ENCODE data around the gene SPOP.
"Not testable (repeated sequence)": the region's sequence is repeated elsewhere in the genome, so short reads cannot be mapped to it uniquely, and the experiment has no call there.

The SPOP gene

DNA sequence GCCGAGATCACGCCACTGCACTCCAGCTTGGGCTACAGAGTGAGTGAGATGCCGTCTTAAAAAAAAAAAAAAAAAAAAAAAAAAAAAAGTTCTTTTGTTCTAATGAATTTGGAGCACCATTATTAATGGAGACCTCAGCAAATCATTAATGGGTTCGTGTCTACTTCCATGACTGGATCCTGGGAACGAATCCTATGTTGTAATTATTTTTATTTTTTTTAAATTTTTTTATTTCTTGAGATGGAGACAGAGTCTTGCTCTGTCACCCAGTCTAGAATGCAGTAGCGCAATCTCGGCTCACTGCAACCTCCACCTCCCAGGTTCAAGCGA is 30.7 kb downstream of the SPOP start:
- no peak for DNase-seq (ENCODE audit: low read depth)

DNA sequence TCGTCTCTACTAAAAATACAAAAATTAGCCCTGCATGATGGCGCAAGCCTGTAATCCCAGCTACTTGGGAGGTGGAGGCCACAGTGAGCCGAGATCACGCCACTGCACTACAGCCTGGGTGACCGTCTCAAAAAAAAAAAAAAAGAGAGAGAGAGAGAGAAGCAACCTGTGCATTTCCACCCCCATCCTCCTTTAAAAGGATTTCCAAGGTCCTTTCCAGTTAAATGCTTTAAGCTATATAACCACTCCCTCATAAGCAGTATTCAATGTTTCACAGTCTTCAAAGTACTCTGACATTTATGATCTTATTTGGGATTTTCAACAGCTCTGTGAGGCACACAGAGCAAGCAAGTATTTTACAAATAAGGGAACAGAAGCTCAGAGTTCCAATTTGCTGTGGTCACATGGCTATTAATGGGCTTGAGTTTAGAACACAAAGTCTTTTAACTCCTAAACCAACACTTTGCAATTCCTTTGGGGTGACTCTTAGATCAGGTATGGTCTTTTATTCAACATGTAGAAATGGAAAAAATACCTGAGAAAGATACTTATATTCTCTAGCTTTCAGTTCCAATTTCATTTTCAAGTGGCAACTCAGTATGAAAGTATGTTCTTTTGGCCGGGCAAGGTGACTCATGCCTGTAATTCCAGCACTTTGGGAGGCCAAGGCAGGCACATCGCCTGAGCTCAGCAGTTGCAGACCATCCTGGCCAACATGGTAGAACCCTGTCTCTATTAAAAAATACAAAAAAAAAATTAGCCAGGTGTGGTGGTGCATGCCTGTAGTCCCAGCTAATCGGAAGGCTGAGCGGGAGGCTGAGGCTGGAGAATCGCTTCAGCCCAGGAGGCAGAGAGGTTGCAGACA is 31.3 kb downstream of the SPOP start:
- DNase-seq (ENCODE audit: low read depth) = peak; percentile 3

DNA sequence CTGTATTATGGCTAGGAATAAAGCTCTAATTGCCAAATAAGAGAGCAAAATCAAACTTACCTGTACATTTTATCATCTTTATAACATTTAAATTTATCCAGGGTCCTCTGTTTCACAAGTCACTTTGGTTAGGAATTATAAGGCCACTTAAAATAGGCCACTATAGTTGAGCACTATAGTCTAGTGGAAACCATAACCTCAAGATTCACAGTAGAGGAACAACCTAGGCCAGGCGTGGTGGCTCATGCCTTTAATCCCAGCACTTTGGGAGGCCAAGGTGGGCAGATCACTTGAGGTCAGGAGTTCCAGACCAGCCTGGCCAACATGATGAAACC is 31.9 kb downstream of the SPOP start:
- not testable (repeated sequence) for DNase-seq (ENCODE audit: low read depth)

DNA sequence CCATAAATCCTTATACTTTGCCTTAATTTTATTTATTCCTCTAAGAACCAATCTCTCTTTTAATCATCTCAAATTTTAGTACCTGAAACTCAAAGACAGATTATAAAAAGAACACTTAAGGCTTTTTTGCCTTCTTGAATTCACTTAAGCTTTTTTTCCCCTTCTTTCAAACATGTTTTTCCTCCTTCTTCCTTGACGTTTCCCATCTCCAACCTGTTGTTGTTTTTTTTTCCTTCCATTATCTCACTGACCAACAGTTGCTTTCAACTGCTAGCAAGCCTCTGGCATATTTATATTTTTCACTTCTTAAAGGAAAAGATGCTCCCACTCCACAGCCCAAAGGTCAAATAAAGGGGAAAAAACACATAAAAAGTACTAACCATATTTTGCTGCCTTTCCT is 32.2 kb downstream of the SPOP start:
- DNase-seq (ENCODE audit: low read depth) = no peak

DNA sequence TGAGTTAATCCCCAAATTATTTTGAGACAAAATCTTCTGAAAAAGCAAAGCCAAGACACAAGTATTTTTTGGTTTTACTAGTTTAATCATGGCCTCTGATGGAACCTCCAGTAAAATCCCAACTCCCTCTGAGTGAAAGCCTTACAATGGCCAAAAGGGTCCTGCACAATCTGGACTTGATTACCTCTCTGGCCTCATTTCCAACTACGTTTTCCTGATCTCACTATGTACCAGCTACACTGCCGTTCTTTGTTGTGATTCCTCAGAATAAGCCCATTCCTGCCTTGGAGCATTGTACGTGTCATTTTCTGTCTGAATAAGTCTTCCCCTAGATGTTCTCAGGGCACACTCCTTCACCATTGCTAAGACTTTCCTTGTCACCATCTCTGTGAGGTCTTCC is 37.3 kb downstream of the SPOP start:
- no peak for DNase-seq (ENCODE audit: low read depth)

DNA sequence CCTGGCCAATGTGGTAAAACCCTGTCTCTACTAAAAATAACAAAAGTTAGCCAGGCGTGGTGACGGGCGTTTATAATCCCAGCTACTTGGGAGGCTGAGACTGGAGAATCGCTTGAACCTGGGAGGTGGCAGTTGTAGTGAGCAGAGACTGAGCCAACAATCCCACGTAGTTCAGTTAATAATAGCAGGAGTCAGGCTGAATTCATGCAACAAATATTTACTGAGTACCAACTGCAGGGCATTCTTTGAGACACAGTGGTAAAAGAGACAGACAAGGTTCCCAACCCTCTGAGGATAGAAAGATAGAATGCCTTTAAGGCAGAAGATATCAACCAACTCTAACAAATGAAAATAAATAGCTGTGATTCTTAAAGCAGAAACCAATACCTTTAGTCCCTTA is 39.1 kb downstream of the SPOP start:
- no peak for DNase-seq (ENCODE audit: low read depth)

DNA sequence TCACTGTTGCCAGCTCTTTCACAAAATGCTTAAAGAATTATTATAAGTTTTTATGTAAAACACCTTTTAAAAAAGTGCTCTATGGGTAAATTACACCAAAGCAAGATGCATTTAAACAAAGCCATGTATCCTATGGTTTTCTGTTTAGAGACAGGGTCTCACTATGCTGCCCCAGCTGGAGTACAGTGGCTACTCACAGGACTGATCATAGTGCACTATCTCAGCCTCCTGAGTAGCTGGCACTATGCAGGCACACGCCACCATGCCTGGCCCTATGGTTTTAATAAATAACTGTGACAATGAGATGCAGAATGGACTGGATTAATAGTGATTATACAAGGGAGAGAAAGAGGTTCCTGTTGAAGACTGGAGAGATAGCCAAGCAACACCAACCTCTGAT is 40.2 kb downstream of the SPOP start:
- no peak for DNase-seq (ENCODE audit: low read depth)

DNA sequence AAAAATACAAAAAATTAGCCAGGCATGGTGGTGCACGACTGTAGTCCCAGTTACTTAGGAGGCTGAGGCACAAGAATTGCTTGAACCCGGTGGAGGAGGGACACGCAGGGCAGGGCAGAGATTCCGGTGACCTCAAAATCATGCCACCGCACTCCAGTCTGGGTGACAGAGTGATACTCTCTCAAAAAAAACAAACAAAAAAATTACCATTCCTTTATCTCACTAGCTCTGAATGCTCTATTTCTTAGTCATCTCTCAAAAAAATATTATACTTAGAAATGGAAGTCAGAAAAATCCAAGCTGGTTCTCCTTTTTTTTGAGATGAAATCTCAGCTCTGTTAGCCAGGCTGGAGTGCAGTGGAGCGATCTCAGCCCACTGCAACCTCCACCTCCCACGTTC is 40.8 kb downstream of the SPOP start:
- no peak for DNase-seq (ENCODE audit: low read depth)

DNA sequence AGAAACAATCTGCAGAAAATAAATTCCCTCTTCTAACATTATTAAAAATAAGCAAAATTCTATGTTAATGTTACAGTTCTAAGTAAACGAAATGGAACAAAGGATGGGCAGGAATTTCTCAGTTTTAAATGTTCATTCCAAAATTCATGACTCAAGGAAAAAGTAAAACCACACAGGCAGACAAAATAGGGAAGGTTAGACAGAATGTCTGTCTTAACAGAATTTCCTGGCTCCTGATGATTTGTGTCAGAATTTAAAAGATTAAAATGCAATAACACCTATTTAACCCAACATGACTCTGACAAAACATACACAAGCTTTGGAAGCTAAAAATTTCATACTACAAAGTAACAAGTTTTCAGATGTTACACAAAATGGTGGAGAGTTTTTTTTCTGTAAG is 42.8 kb downstream of the SPOP start:
- DNase-seq (ENCODE audit: low read depth) = no peak

DNA sequence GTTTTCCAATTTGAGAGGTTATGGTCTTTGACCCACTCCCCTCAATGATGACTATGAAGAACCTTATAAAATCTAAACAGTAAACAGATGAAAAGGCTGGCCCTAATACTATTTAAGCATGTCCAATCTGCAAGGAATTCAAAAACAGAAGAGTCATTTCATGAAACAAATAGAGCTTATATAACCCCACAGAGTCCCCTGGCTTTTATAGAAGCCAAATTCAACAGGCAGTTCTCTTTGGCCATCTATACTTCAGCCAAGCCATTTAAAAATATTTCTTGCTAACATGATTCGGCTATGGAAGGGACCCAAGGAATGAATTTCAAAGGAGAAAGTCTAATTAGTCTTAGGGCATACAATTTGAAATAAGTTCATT is 43.4 kb downstream of the SPOP start:
- no peak for DNase-seq (ENCODE audit: low read depth)

DNA sequence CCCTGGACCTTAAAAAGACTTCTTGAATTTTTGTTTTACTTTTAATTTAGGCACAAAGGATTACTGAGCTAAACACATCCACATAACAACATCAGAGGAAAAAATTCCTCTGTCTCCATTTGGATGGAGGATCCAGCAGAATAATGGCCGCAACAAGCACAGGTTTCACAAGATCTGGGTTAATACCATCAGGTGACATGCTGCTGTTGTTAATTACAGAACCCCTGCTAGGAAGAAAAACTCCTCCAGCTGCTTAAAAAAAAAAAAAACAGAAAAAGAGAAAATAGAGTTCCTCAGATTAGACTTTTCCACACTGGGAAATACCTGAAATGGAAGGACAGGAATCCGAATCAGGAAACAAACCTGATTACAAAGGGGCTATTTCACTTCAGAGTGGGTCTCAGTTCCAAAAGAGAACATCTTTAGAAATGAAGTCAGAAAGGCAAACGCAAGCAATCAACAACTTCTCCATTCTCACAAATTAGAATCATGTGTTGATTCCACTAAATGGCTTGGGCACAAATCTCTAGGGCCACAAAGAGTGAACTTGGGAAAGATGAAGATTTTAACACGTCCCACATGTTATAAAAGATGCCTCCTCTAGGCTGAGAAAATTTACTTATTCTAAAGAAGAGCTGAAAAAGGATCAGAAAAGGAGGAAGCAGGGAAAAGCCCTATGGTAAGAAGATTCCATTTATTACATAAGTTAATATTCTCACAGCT is 44.0 kb downstream of the SPOP start:
- no peak for DNase-seq (ENCODE audit: low read depth)

DNA sequence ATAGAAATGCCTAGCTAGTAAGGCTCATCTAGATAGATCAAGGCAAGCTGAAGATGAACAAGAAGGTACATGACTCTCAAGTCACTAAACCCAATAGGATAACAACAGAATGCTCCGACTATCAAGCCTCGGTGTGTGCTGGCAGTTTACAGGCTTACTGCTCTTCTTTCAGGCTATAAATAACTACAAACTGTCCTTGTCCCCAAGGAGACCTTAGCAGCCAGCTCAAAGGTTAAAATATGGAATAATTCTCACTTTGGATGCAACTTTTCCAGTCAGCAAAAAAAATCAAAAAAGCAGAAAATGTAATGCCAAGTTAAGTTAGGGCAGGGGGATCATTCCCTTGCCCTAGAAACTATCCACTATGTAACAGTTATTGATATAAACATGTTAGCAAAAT is 44.6 kb downstream of the SPOP start:
- no peak for DNase-seq (ENCODE audit: low read depth)

DNA sequence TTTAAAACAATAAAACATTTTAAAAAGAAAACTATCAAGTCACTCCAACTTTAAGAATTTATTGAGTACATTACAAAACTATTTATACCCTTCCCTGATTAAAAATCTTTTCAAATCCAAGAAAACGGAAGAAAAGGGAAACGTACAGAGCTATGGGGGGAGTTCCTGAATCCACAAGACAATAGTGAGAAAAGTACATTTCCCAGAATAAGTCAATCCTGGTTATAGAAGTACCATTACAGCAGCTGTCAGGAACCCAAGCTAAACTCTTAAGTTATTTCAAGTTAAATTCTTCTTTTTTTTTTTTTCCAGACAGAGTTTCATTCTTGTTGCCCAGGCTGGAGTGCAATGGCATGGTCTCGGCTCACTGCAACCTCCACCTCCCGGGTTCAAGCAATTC is 45.7 kb downstream of the SPOP start:
- DNase-seq (ENCODE audit: low read depth) = no peak

DNA sequence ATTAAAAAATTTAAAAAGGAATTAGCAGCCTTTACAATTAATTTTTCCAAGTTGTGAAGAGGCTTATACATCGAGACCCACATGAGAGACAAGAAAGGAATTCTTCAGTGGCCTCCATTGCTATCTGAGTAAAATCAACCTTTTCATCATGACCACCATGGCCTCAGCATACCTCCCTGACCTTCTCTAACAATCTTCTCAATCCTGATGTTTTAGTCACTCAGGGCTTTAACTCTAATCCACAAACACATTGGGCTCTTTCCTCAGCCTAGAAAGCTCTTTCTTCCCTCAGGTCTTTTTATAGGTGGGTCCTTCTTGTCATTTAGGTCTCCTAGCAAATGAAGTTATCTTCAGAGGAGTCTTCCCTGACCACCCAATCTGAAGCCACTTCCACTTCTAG is 46.4 kb downstream of the SPOP start:
- DNase-seq (ENCODE audit: low read depth) = no peak

DNA sequence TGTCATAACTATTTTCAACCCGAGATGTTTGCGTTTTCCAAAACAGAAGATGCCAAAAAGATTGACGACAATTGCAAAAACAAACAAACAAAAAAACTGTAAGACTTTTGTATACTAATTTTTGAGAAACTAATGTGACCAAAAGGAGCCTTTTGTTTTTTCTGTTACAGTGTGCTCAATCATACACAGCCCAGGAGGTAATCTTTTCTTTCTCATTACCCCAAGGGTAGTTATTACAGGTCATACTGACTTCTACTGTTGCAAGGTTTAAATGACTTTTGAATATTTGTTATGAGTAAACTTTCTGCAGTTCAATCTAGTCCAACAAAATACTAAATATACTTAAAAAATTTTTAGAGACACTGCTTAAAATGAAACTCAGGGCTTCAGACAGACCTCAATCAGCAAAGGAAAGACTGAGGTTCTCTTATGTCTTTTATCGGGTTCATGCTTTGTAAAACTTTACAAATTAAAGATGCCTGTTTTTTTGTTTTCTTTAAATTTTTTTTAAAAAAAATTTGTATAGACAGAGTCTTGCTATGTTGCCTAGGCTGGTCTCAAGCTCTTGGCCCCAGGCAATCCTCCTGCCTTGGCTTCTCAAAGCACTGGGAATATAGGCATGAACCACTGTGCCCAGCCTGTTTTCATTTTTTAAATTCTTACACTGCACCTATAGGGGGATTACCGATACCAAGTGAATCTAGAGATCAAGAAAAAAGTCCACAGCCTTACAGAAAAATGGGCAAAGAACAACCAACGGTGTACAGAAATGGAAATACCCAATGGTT is 47.6 kb downstream of the SPOP start:
- no peak for DNase-seq (ENCODE audit: low read depth)

DNA sequence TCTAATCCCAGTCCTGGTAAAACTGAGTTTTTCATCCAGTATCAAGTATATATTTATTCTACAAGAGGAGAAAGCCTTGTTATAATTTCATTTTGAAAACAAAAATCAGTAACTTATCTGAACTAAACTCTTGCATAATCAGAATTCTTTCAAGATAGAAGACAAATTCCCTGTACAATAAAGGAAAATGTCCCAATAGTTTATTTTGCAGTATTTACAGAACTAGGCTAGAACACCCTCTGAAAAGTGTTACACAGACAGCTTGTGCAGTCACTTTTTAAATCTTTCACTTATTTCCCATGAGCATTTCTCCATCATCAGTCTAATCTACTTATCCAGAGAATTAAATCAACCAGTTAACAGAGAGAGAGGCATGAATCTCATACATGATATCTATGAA is 48.5 kb downstream of the SPOP start:
- DNase-seq (ENCODE audit: low read depth) = no peak

DNA sequence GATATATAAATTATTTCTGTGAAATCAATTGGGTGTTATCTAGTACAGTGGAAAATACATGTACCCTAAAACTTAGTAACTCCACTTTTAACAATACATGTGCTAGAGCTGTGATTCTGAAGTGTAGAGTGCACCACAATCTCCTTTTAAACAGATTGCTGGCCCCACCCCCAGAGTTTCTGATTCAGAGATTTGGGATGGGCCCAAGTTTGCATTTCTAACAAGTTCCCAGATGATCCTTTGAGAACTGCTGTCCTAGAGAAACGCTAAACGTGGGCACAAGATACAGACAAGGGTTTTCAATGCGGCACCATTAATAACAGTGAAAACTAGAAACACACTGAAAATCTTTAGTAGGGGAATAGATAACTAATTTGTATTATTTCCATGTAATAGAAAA is 53.0 kb downstream of the SPOP start:
- DNase-seq (ENCODE audit: low read depth) = no peak

DNA sequence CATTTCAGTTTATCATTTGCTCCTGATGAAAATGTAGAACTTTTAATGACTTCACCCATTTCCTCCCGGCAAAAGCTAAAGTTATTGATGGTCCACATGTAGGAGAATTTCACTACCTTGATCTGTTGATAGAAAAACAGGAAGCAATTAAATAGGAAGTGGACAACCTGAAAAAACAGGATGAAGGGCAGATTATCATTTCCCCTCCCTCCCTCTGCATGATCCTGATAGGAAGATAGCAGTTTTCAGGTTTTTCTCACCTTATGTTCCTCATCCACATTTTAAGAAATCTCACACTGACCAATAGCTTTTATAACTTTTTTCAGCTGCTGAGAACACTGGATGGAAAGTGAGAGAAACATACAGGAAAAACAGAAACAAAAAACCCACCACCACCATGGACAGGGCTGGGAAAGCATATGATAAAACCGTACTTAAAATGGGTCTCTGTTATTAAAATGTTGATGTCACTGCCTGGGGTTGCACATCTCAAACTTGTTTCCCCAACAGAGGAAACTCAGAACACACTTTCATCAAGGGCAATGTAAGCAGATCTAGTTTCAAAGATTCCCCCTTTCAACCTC is 55.9 kb downstream of the SPOP start:
- DNase-seq (ENCODE audit: low read depth) = no peak

DNA sequence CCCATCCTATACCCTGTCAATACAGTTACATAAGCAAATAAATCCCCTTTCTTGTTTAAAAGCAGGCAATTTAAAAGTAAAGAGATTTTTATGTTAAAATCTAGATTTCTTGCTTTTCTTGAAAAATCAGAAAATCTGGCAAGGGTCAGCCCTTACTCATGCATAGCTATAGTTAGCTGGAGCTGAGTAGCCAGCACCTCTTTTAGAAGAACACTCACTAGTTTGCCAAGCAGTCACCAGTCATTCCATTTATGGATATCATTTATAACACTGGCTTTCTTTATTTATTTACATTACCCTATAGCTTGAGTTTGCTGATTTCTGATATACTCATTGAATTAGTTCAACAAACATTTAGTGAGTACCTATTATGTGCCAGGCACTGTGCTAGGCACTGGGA is 56.5 kb downstream of the SPOP start:
- DNase-seq (ENCODE audit: low read depth) = no peak

DNA sequence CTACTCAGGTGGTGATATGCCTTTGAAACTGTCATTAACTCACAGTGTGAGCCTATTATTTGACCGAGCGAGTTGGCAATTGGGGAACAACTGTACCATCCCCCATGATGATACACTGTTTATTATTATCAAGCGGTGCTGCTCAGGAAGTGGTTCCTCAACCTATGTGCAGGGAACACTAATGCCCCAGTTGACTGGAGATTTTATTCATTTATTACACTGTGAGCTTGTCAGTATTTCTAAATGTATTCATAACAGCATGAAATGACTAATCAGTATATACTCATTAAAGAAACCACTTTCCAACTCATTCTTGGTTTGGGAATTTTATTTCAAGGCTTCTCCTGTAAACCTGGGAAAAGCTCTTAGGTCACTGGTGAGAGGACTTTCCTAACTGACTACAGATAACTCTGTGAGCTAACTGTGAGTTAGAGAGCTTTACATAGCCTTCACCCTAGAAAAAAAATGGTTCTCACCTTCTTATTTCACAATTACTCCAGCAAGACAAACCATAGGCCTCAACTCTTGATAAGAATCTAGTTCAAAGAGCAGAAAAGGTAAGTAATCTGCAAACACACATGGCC is 59.8 kb downstream of the SPOP start:
- no peak for DNase-seq (ENCODE audit: low read depth)

DNA sequence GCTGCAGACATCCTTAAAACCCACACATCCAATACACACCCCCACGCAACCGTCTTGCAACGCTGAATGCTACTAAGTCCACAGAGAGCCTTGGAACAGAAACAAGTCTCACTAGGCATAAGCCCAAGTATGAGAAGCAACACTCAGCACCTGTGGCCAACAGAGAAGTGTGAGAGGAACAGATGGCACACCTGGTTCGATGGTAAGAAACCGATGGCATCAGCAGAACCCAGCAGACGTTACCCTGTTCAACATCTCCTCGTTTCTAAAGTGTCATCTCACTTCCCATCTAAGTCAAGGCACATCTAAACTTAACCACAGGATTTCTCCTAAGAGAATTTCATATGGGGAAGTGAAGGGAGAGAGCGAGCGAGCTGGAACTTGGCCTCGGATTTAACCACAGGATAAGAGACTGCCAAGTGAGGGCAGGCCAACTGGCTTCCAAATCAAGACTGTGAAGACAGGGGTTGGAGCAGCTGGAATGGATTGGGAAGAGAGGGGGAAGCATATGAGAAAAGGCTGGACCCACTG is 61.2 kb downstream of the SPOP start:
- no peak for DNase-seq (ENCODE audit: low read depth)

DNA sequence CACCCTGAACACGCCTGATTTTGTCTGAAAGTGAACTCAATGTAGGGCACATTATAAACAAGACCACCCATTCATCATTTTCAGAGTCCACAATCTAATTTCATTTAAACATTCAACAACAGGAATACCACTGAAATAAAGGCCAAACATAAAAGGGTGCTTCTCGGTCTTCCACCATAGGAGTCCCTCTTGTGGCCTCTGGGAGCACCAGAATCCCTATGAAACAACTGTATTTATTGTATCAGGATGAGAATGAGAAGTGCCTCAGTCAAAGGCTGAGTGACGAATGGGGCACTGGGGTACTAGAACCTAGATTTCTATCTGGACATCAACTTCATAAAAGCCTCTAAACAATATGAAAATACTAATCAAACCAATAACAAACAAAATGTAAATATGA is 61.8 kb downstream of the SPOP start:
- no peak for DNase-seq (ENCODE audit: low read depth)
